ENCODE measurements around the gene XIRP1. TPM values are rescaled to one million over a fixed set of nuclear protein-coding genes. Genes with fewer than 3 reads are reported as not detected.

Gene XIRP1
- total and polyA plus RNA-seq, 4 donors, result 0.01 TPM; not detected in 3

- TF ChIP-seq FOXA2 (IDR thresholded peaks at IDR 0.05) (no peak), RAD21 (IDR thresholded peaks at IDR 0.05) (peak in 1 of 2 donors; percentile 6), NR2F2 (IDR thresholded peaks at IDR 0.05) (peak; percentile 77), CTCF (IDR thresholded peaks at IDR 0.05; ENCODE audit: low read depth, low read length, missing input control) (peak; percentile 13)
- no peak for DNase-seq (ENCODE audit: low spot score)
- peak overlapping the region; percentile 88 to 97 for H3K9ac ChIP-seq (ENCODE audit: low read depth in 1 of 2, low read length in 2 of 2)
- H3K27me3 ChIP-seq (ENCODE audit: control insufficient read depth in 4 of 4, insufficient read depth in 4 of 4, low read length in 3 of 4), result no peaks in the 10 kb centered on the region
- peak overlapping the region; percentile 99 for H3K27ac ChIP-seq (ENCODE audit: low read depth in 1 of 2, low read length in 2 of 2)
- H3K36me3 ChIP-seq (ENCODE audit: control insufficient read depth in 4 of 4, insufficient read depth in 3 of 4, low read depth in 1 of 4, low read length in 3 of 4), result peaks cover under 1 to 17% (median 5%) of the 10 kb centered on the region in 4 donors
- WGBS, result 72% methylated on average over 5 of the region's 5 CpGs
- H3K4me1 ChIP-seq (ENCODE audit: control insufficient read depth in 4 of 4, insufficient read depth in 4 of 4, low read length in 3 of 4), result peaks cover 29 to 73% (median 57%) of the 10 kb centered on the region in 4 donors
- H3K4me3 ChIP-seq (ENCODE audit: low read depth in 1 of 3, low read length in 3 of 3), result peak overlapping the region; percentile 83 to 100 (median 91)
- H3K9me3 ChIP-seq (ENCODE audit: control insufficient read depth in 4 of 4, low read length in 3 of 4), result no peaks in the 10 kb centered on the region
These were observed 42.1 kb downstream of the XIRP1 start for GRCh38 chr3:39150148-39150802.

- H3K9ac ChIP-seq (ENCODE audit: low read depth in 1 of 2, low read length in 2 of 2), result no peak overlapping the region
- peak overlapping the region in 1 of 3 donors; percentile 2 for H3K4me3 ChIP-seq (ENCODE audit: low read depth in 1 of 3, low read length in 3 of 3)
- H3K36me3 ChIP-seq (ENCODE audit: control insufficient read depth in 4 of 4, insufficient read depth in 3 of 4, low read depth in 1 of 4, low read length in 3 of 4), result peaks cover 7 to 24% (median 12%) of the 10 kb centered on the region in 4 donors
- H3K9me3 ChIP-seq (ENCODE audit: control insufficient read depth in 4 of 4, low read length in 3 of 4), result no peaks in the 10 kb centered on the region
- DNase-seq (ENCODE audit: low spot score), result no peak
- no peaks in the 10 kb centered on the region for H3K27me3 ChIP-seq (ENCODE audit: control insufficient read depth in 4 of 4, insufficient read depth in 4 of 4, low read length in 3 of 4)
- peaks cover 29 to 71% (median 56%) of the 10 kb centered on the region in 4 donors for H3K4me1 ChIP-seq (ENCODE audit: control insufficient read depth in 4 of 4, insufficient read depth in 4 of 4, low read length in 3 of 4)
- 84% methylated on average over 3 of the region's 3 CpGs for WGBS
- H3K27ac ChIP-seq (ENCODE audit: low read depth in 1 of 2, low read length in 2 of 2), result peak overlapping the region; percentile 99
- no peak for TF ChIP-seq HNF4A (conservative IDR thresholded peaks at IDR 0.05)
- no peak for TF ChIP-seq MAX (IDR thresholded peaks at IDR 0.05)
- no peak for TF ChIP-seq GABPA (IDR thresholded peaks at IDR 0.05 in 1 of 2, conservative IDR thresholded peaks at IDR 0.05 in 1 of 2)
- TF ChIP-seq TAF1 (conservative IDR thresholded peaks at IDR 0.05), result no peak
- TF ChIP-seq SP1 (IDR thresholded peaks at IDR 0.05), result no peak
- TF ChIP-seq RXRA (IDR thresholded peaks at IDR 0.05), result no peak
- TF ChIP-seq ZBTB33 (IDR thresholded peaks at IDR 0.05), result no peak
These were observed 42.8 kb downstream of the XIRP1 start for GRCh38 chr3:39149498-39150147.

GRCh38 chr3:39149059-39149455 is 43.3 kb downstream of the XIRP1 start:
- WGBS, result 78% methylated on average over 4 of the region's 4 CpGs
- peaks cover 27 to 65% (median 54%) of the 10 kb centered on the region in 4 donors for H3K4me1 ChIP-seq (ENCODE audit: control insufficient read depth in 4 of 4, insufficient read depth in 4 of 4, low read length in 3 of 4)
- H3K27me3 ChIP-seq (ENCODE audit: control insufficient read depth in 4 of 4, insufficient read depth in 4 of 4, low read length in 3 of 4), result no peaks in the 10 kb centered on the region
- no peak for DNase-seq (ENCODE audit: low spot score)
- H3K27ac ChIP-seq (ENCODE audit: low read depth in 1 of 2, low read length in 2 of 2), result peak overlapping the region; percentile 59 to 99
- H3K4me3 ChIP-seq (ENCODE audit: low read depth in 1 of 3, low read length in 3 of 3), result no peak overlapping the region
- H3K36me3 ChIP-seq (ENCODE audit: control insufficient read depth in 4 of 4, insufficient read depth in 3 of 4, low read depth in 1 of 4, low read length in 3 of 4), result peaks cover 9 to 30% (median 18%) of the 10 kb centered on the region in 4 donors
- H3K9me3 ChIP-seq (ENCODE audit: control insufficient read depth in 4 of 4, low read length in 3 of 4), result no peaks in the 10 kb centered on the region
- H3K9ac ChIP-seq (ENCODE audit: low read depth in 1 of 2, low read length in 2 of 2), result no peak overlapping the region
- no peak for TF ChIP-seq EGR1 (IDR thresholded peaks at IDR 0.05; ENCODE audit: low read depth in 2 of 2)
- TF ChIP-seq HNF4A (conservative IDR thresholded peaks at IDR 0.05), result no peak
- no peak for TF ChIP-seq GABPA (IDR thresholded peaks at IDR 0.05 in 1 of 2, conservative IDR thresholded peaks at IDR 0.05 in 1 of 2)
- TF ChIP-seq RXRA (IDR thresholded peaks at IDR 0.05), result no peak
- no peak for TF ChIP-seq NR2F2 (IDR thresholded peaks at IDR 0.05)
- no peak for TF ChIP-seq CTCF (IDR thresholded peaks at IDR 0.05; ENCODE audit: low read depth, low read length, missing input control)
- no peak for TF ChIP-seq ATF3 (IDR thresholded peaks at IDR 0.05)
- no peak for TF ChIP-seq FOXA1 (IDR thresholded peaks at IDR 0.05)
- TF ChIP-seq, protein P1, sequence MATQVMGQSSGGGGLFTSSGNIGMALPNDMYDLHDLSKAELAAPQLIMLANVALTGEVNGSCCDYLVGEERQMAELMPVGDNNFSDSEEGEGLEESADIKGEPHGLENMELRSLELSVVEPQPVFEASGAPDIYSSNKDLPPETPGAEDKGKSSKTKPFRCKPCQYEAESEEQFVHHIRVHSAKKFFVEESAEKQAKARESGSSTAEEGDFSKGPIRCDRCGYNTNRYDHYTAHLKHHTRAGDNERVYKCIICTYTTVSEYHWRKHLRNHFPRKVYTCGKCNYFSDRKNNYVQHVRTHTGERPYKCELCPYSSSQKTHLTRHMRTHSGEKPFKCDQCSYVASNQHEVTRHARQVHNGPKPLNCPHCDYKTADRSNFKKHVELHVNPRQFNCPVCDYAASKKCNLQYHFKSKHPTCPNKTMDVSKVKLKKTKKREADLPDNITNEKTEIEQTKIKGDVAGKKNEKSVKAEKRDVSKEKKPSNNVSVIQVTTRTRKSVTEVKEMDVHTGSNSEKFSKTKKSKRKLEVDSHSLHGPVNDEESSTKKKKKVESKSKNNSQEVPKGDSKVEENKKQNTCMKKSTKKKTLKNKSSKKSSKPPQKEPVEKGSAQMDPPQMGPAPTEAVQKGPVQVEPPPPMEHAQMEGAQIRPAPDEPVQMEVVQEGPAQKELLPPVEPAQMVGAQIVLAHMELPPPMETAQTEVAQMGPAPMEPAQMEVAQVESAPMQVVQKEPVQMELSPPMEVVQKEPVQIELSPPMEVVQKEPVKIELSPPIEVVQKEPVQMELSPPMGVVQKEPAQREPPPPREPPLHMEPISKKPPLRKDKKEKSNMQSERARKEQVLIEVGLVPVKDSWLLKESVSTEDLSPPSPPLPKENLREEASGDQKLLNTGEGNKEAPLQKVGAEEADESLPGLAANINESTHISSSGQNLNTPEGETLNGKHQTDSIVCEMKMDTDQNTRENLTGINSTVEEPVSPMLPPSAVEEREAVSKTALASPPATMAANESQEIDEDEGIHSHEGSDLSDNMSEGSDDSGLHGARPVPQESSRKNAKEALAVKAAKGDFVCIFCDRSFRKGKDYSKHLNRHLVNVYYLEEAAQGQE (IDR thresholded peaks at IDR 0.05), result no peak
- no peak for TF ChIP-seq TAF1 (conservative IDR thresholded peaks at IDR 0.05)
- no peak for TF ChIP-seq RAD21 (IDR thresholded peaks at IDR 0.05)
